PC-3 (cell line): ENCODE results near the gene RSKR.
A peak's percentile ranks its signal among the peaks of the same experiment; 100 is the strongest.

Experiments
- CTCF ChIP-seq: fragments of 300-600 bp; sonication (generic); conservative IDR thresholded peaks from 2 replicates; pipeline ENCODE4 v1.5.1; 2017; ENCODE audit warnings: antibody characterized with exemption, low read depth, mild to moderate bottlenecking, low read length
- EZH2 ChIP-seq: fragments of 300-600 bp; sonication (generic); IDR thresholded peaks from one replicate; pipeline ENCODE4 v1.6.1; 2017; ENCODE audit warnings: antibody characterized with exemption, mild to moderate bottlenecking, low read length; ENCODE audit not compliant: unreplicated experiment
- EZH2phosphoT487 ChIP-seq: fragments of 300-600 bp; sonication (generic); IDR thresholded peaks from 2 replicates; pipeline ENCODE4 v1.6.1; 2018; ENCODE audit warnings: mild to moderate bottlenecking, antibody characterized with exemption, low read length, borderline replicate concordance

GRCh38 chr17:28643983-28644786, 30.2 kb upstream of the RSKR start:
- TF ChIP-seq CTCF (peak; percentile 36; the same call in 1 of the 2 replicates), EZH2 (no peak), EZH2phosphoT487 (no peak)
